H54 (cell line): Measurements from ENCODE around the gene CCT7.
A peak's percentile ranks its signal among the peaks of the same experiment; 100 is the strongest.
"Not testable (repeated sequence)": the region's sequence is repeated elsewhere in the genome, so short reads cannot be mapped to it uniquely, and the experiment has no call there.

ENCODE experiments used
- DNase-seq: peaks from one replicate; pipeline ENCODE4 v3.0.0; 2011; ENCODE audit warnings: low spot score, mixed read lengths; ENCODE audit not compliant: insufficient read length
- FAIRE-seq: peaks from 3 replicates; lab custom pipeline; 2011; peaks lifted over from hg19 to GRCh38; lab: Jason Lieb, UNC
- POLR2A ChIP-seq: IDR thresholded peaks from 2 replicates; pipeline ENCODE4 v1.6.1; 2011; ENCODE audit warnings: low read depth, mild to moderate bottlenecking, low read length

CCT7 gene

GRCh38 chr2:73233932-73234832 is at the start of gene CCT7:
Gene CCT7, plus strand, starts transcription at chr2:73234308. Its CDS starts 71 bp downstream, at chr2:73234379.
- FAIRE-seq: no peak
- peak; percentile 87 for TF ChIP-seq POLR2A
- DNase-seq: peak; percentile 68

GRCh38 chr2:73185965-73186364 is 48.1 kb upstream of the CCT7 start:
- FAIRE-seq: no peak
- no peak for TF ChIP-seq POLR2A
- no peak for DNase-seq

GRCh38 chr2:73187549-73187948 is 46.6 kb upstream of the CCT7 start:
- no peak for TF ChIP-seq POLR2A
- FAIRE-seq (no peak), DNase-seq (no peak)

DNA sequence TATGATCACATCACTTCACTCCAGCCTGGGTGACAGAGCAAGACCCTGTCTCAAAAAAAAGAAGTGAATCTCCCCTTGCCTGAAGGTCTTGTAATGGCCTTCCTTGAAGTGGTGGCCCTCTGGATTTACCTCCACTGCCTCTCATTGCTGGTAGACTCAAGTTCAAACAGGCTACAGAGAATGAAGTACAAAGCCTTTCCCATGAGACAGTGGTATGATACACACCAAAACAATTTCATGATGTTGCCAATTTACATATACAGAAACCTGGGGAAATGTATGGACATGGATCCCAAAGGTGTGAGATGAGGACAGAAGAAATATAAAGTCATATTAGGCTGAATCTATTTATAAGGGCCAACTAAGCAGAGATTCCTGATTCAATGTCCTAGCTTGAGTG is 36.5 kb upstream of the CCT7 start:
- no peak for TF ChIP-seq POLR2A
- DNase-seq: no peak
- no peak for FAIRE-seq

DNA sequence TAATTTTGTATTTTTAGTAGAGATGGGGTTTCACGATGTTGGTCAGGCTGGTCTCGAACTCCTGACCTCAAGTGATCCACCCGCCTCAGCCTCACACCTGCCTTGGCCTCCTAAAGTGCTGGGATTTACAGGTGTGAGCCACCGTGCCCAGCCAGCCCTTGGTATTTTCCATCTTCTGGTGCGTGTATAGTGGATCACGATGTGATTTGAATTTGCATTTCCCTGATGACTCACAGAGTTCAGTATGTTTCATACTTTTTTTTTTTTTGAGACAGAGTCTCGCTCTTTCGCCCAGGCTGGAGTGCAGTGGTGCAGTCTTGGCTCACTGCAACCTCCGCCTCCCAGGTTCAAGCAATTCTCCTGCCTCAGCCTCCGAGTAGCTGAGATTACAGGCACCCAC is 33.8 kb upstream of the CCT7 start:
- not testable (repeated sequence) for DNase-seq, FAIRE-seq

- no peak for FAIRE-seq
- no peak for DNase-seq
- no peak for TF ChIP-seq POLR2A
Measured at GRCh38 chr2:73202156-73203054, 31.7 kb upstream of the CCT7 start, which contains the start of gene NOTO. Gene NOTO, plus strand, starts transcription at chr2:73202574. Its CDS starts 93 bp downstream, at chr2:73202667.

DNA sequence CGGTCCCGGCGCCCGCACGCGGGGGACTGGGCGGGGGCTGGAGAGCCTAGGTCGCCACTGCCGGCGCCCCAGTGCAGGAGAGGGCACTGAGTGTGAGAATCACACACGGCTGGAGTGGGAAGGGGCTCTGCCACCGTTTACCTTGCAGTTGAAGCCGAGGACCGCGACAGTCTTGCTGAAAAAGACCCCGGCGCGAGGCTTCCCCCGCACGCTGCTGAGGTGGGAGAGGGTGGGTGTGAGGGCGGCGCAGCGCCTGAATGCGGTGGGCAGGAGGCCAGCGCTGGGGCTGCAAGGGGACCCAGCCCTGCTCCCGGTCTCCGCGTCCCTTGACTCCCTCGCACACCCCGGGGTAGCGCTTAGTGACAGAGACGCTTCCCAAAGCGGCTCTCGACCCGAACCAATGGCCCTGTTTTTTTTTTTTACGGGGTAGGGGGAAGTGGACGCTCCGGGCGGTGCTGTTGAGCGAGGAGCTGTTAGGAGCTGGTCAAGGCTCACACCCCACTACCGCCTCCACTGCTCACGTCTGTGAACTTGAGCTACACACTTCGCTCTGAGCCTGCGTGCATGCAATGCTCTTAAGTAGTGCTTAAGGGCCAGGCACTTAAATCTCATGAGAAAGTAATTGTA is 30.9 kb upstream of the CCT7 start:
- no peak for FAIRE-seq
- no peak for DNase-seq
- TF ChIP-seq POLR2A: no peak

DNA sequence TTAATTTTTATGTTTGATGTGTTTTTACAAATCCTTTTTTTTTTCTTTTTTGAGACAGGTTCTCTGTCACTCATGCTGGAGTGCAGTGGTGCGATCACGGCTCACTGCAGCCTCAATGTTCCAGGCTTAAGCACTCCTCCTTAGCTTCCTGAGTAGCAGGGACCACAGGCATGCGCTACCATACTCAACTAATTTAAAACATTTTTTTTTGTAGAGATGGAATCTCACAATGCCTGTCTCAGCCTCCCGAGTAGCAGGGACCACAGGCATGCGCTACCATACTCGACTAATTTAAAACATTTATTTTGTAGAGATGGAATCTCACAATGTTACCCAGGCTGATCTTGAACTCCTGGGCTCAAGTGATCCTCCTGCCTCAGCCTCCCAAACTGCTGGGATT is 28.5 kb upstream of the CCT7 start:
- FAIRE-seq (no peak), DNase-seq (no peak)
- TF ChIP-seq POLR2A: no peak

DNA sequence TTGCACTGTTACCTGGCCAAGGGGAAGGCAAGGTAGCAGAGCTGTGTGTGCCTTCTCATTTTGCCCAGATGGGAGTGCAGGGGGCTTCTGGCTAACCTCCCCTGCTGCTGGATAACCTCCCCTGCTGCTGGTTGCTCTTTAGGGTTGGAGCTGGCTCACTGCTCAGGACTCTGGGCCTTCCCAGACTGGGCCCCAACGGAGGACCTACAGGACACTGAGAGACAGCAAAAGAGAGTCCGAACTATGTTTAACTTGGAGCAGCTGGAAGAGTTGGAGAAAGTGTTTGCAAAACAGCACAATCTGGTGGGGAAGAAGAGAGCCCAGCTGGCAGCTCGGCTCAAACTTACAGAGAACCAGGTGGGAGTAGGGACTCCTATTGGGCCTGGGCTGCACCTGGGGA is 25.9 kb upstream of the CCT7 start:
- FAIRE-seq: no peak
- DNase-seq: no peak
- no peak for TF ChIP-seq POLR2A

GRCh38 chr2:73210019-73210418 is 24.1 kb upstream of the CCT7 start:
- DNase-seq (no peak), FAIRE-seq (no peak)
- TF ChIP-seq POLR2A: no peak

- no peak for TF ChIP-seq POLR2A
Measured at GRCh38 chr2:73210696-73211095, 23.4 kb upstream of the CCT7 start.

DNA sequence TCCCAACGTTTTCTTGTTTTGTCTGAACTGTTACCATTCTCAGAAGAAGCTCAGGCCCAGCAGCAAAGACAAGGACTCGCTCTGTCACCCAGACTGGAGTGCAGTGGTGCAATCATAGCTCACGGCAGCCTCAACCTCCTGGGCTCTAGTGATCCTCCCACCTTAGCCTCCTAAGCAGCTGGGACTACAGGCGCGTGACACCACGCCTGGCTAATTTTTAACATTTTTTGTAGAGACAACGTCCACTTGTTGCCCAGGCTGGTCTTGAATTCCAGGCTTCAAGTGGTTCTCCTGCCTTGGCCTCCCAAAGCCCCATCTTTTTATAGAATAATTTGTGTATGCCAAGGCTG is 22.0 kb upstream of the CCT7 start:
- no peak for TF ChIP-seq POLR2A
- no peak for FAIRE-seq
- no peak for DNase-seq

More at GRCh38 chr2:73210696-73211095, 23.4 kb upstream of the CCT7 start:
- DNase-seq (no peak), FAIRE-seq (no peak)

DNA sequence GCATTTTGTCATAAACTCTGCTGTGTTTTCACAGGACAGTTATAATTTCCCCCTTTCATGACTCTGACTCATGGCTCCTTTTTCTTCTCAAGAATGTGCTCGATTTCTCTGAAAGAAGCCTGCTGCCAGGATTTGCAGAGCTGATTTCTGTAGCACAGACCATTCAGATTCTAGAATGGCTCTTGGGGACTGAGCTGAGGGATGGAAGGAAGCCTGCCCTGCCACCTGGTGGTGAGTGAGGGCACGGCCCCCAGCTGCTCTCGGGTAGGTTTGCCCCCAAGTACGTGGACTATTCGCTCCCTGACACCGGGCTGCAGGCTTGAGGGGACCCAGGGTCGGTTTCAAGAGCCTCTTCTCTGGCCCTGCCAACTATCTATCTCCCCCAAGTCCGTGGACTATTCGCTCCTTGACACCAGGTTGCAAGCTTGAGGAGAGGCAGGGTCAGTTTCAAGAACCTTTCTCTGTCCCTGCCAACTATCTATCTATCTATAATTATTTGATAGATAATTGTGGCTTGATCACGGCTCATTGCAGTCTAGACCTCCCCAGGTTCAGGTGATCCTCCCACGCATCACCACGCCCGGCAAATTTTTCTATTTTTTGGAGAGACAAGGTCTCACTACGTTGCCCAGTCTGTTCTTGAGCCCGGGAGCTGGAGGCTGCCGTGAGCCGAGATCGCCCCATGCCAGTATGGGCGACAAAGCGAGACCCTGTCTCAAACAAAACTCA is 21.5 kb upstream of the CCT7 start:
- peak; percentile 77 for DNase-seq
- TF ChIP-seq POLR2A: no peak
- FAIRE-seq: no peak
